Stimulated activated CD8-positive, alpha-beta memory T cell treated with anti-CD3 and anti-CD28 coated beads, Interleukin-7, amount 100 ng/mL, for 24 hours (primary cell): Measurements from ENCODE around the gene IGSF6.
"Not testable (repeated sequence)": the region's sequence is repeated elsewhere in the genome, so short reads cannot be mapped to it uniquely, and the experiment has no call there.

Experiments
- DNase-seq: peaks from one replicate; pipeline ENCODE4 v3.0.0-alpha.2; 2020; ENCODE audit warnings: low read depth

The IGSF6 gene

DNA sequence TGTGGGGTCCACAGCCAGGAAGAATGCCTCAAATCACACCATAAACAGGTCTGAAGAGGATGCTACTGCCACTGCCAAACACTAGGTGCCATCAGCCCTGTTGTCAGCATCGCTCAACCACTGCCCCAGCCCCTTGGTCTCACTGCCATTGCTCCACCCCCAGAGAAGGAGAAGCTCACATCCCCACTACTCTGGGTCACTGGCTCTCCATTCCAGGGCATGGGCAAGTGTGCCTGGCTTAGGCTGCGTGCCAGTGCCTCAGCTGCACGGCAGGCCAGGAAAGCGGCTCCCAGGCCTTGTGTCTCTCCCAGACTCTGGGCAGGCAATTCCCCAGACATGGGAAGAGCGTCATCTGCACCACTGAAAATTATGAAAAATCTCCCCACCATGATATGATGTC lies 1.2 kb upstream of the IGSF6 start:
- DNase-seq, result no peak

DNA sequence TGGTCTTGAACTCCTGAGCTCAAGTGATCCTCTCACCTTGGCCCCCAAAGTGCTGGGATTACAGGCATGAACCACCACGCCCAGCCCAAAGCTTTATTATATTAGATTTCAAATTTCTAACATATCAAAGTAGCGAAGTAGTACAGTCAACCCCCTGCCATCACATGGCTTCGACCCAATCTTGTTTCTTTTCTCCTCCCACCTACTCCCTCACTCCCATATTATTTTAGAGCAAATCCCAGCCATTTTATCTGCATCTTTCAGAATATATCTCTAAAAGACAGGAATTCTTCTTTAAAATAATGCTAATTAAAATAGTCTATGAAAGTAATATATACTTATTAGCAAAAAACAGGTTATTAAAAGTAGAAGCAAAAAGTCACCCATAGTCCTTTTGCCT lies 893 bp downstream of the IGSF6 start:
- no peak for DNase-seq

DNA sequence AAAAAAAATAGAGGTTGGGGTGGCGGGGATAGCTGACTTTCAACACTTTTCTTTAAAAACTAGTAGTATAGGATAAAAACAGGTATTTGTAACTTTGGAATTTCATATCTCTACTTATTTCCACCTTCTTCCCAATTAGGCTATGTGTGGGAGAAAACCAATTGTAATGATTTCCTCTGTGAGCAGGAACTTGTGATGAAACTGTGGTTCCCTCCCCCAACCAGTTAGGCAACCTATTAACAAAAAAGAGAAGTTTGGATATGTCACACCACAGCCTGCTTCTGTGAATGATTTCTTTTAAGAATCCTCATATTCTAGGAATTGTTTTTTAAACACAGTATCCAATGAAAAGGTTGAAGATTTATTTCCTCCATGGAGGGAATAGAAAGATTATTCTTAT lies 1.9 kb downstream of the IGSF6 start:
- no peak for DNase-seq

DNA sequence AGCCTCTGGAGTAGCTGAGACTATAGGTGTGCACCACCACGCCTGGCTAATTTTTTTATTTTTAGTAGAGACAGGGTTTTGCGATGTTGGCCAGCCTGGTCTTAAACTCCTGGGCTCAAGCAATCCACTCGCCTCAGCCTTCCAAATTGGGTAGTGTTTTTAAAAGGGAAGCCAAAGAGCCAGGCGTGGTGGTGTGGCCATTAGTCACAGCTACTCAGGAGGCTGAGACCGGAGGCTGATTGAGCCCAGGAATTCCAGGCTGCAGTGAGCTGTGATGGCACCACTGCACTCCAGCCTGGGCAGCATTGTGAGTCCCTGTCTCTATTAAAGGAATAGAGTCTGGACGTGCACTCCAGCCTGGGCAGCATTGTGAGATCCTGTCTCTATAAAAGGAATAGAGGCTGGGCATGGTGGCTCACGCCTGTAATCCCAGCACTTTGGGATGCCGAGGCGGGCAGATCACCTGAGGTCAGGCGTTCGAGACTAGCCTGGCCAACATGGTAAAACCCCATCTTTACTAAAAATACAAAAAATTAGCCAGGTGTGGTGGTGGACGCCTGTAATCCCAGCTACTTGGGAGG lies 2.5 kb downstream of the IGSF6 start:
- DNase-seq, result not testable (repeated sequence)

DNA sequence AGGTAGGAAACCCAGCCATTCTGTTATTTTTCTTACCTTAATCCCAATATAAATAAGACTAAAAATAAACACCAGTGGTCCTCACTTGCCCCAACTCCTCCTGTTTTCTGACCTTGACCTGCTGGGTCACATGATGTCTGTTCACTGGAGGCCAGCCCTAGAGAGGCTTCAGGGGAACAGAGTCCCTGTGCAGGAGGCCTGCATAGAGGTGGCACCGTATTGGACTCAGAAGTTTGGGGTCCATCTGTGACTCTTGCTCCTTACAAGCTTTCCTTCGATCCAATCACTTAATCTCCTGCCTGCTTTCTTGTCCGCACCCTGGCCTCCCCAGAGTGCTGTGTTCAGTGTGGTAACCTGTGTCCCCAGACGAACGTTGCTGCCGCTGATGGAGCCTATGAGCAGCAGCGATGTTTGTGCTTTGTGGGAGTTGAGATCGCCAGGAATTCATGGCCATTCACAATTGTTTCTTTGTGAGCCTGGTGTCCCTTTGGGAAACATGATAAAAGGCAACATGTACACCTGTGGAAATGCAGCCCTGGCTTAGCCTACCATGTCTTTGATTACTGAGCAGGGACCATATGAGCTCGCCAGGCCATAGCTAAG lies 4.7 kb downstream of the IGSF6 start:
- no peak for DNase-seq

DNA sequence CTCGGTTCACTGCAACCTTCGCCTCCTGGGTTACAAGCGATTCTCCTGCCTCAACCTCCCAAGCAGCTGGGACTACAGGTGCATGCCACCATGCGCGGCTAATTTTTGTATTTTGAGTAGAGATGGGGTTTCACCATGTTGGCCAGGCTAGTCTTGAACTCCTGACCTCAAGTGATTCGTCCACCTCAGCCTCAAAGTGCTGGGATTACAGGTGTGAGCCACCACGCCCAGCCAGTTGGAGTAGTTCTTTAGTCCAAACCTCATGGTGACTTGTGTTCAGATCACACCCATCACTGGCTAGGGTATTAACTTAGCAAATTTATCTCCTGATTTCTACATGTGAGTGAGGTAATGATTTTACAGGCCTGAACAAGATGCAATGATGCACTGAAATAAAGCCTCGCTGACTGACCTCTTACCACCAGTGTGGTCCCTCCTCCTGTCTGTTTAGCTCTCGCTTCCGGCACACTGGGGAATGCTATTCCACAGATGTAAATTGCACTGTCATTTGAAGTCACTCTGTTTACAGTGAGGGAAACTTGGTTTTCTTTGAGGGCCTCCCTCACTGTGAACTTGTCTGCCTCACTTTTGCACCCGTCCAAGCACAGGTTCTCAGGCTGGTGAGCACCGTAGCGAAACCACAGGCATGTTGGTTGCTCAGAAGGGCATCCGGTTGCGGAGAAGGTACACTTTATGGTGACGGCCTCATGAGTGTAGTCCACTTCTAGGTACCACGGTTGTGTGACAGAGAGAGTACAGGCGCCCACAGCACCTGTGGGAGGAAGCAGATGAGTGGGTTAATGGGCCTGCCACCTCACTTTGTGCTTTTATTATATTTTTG lies 5.5 kb downstream of the IGSF6 start:
- peak; percentile 37 for DNase-seq

DNA sequence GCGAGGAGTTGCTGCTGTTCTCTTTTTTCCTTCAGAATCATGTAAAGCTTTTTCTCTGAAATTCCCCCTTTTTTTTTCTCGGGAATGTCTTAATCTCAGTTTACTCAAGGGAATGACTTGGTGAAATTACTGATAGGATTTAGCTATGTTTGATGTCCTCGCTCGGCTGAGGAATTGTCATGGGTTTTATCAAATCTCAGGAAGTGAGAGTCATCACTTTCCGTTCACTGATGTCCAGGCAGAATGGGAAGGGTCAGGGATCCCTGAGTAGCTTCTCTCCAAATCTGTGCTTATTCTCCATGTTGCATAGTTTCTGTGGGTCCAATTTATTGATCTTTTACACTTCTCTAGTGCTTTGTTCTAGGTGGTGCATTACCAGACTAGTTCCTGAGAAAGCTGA lies 6.3 kb downstream of the IGSF6 start:
- DNase-seq, result no peak

DNA sequence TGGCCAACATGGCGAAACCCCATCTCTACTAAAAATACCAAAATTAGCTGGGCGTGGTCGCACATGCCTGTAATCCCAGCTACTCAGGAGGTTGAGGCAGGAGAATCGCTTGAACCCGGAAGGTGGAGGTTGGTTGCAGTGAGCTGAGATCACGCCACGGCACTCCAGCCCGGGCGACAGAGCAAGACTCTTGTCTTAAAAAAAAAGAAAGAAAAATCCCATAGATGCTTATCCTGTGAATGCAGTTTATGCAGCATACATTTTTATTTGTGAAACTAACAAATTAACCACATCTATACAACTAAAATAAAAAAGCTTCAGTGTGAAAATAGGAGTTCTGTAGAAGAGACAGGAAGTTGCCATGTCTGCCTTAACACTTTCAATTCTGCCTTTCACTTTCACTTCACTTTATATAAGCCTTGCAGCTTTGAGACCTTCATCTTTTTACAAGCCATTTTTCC lies 7.1 kb downstream of the IGSF6 start:
- no peak for DNase-seq

DNA sequence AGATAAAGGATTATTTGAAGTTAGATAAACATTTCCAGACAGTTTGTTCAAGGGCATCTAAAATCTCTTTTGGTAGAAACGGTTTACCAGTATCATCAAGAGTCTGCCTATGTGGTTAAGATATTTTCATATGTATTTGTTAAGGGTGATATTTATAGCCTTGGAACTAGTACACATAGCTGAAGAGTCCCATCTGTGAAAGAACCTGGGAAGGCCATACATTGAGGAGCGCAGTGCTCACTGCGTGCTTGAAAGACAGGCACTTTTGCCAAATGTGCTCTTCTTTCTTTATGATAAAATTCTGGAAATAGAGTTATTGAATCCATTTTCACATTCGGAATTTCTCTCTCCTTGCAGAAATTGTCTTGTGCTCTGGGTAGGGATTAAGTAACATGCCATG lies 7.7 kb downstream of the IGSF6 start:
- no peak for DNase-seq

DNA sequence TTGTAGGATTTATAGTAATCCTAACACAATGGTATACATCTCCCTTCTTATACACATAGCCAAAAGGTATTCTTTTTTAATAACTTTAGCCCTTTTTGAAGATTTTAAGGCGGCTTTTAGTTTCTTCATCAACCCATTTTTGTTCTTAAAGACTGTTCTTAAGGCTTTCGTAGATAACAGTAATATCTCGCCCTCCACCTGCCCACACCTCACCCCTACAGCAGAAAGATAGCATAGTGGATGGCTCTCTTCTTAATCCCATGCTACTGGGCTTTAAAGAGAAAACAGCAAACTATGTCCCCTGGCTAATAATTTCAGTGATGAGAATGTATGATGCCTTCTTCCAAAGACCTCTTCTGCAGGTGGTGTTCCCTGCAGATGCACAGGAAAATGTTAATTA lies 8.6 kb downstream of the IGSF6 start:
- DNase-seq, result no peak

DNA sequence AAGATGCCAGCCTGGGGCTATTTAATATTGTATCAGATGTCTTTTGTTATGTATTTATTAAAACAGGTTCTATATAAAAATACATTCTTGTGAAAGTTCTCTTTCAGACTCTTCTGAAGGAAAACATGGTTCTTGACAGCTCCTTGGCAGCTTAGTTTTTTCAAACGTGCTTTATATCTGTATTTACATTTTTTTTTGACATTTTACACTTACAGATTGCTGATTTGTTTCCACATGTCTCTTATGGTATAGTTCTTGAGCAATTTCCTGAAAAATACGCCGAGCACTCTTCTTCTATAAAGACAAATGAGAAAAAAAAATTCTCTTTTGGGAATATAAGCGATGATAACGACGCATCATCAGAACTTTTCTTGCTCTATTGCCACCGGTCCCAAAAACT lies 9.5 kb downstream of the IGSF6 start:
- DNase-seq, result no peak

DNA sequence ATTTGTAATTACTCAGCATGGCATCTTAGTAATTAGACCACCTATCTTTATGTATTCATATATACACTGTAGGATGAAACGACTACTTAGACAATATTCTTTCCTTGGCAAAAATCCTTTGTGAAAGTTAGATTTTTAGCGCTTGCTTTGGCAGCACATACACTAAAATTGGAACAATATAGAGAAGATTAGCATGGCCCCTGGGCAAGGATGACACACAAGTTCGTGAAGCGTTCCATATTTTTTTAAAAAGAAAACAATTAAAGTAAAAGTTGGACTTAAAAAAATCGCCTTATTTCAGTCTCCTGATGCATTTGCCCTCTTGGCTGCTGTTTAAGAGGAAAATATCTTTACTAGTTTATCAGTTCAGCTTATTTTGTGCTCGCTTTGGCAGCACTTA lies 10.5 kb downstream of the IGSF6 start:
- no peak for DNase-seq

DNA sequence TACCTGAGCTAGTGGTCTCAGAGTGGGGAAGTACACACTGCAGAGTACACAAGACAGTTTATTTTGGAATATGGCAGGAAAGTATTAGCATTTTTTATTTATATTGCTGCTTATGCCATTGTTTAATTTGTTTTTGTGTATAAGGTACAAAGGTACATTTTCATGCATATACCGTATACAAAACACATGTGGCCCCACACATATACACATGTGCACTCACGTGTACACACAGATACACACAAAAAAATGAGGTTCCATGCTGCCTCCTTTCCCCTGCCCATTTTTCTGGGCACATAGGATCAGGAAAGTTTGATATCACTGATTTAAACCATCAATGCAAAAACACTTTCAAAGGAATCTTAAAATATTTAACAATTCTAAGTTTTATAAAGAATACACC lies 12.9 kb downstream of the IGSF6 start:
- DNase-seq, result no peak

DNA sequence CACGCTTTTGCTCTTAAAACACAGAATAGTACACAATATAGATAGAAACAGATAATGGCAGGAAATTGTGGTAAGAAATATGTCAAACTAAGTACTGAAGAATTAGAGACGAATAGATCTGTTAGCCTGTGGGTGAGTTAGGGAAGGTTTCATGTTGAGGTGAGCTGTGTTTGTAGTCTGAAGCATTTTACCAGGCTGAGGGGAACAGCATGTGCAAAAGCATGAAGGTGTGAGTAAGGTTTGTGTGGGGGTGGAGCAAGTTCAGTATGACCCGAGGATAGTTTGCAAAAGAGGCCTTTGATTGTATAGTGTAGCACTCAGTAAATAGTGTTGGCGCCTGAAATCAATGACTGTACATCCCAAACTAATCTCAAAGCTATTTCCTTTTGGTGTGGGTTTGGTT lies 13.8 kb downstream of the IGSF6 start:
- DNase-seq, result no peak

DNA sequence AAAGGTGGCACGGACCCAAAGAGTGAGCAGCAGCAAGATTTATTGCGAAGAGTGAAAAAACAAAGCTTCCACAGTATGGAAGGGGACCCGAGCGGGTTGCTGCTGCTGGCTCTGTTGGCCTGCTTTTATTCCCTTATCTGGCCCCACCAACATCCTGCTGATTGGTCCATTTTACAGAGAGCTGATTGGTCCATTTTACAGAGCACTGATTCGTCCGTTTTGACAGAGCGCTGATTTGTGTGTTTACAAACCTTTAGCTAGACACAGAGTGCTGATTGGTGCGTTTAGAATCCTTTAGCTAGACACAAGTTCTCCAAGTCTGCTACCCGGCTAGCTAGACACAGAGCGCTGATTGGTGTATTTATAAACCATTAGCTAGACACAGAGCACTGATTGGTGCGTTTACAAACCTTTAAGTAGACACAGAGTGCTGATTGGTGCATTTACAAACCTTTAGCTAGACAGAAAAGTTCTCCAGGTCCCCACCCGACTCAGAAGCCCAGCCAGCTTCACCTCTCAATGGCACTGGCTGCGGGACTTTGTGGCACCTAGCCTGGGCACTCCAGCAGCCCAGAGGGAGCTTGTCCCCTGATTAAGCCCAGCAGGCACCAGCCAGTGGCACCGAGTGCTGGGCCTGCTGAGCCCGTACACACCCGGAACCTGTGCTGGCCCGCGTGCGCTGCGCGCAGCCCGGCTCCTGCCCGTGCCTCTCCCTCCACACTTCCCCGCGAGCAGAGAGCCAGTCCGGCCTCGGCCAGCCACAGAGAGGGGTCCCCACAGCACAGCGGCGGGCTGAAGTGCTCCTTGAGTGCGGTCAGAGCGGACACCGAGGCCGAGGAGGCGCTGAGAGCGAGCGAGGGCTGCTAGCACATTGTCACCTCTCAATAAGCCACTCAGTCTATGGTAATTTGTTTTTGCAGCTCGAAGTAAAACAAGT lies 15.1 kb downstream of the IGSF6 start:
- no peak for DNase-seq

DNA sequence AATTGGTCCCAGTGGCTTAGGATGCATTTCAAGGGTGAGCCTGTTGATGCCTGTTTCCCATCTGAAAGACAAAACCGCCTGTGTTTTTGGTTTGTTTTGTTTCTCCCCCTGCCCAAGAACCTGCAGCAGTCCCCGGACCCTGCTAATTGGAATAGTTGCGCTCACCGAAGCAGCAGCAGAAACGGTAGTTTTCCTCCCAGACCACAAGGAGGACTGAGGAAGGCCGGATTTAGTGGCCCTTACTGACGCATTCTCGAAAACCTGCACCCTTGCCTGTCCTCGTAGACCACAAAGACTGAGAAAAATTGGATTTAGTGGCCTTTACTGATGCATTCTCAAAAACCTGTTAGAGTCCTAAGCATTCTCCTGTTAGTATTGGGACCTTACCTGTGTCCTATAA lies 16.7 kb downstream of the IGSF6 start:
- not testable (repeated sequence) for DNase-seq

DNA sequence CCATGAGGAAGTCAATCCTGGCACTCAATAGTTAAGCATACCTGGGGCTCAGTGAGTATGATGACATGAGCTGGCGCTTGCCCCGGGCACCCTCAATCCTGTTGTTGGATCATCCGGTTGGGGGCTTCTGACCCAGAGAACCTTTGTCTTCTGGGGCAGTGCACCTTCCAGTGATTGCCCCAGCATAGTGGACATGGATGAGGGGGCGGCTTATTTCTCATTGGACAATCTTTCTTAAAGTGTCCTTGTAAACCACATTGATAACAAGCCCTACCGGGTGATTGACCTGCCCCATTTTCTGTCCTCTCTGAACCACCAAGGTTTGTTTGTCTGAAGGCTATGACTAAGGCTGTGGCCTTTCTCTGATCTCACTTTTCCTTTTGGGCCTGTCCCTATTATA lies 18.2 kb downstream of the IGSF6 start:
- no peak for DNase-seq

DNA sequence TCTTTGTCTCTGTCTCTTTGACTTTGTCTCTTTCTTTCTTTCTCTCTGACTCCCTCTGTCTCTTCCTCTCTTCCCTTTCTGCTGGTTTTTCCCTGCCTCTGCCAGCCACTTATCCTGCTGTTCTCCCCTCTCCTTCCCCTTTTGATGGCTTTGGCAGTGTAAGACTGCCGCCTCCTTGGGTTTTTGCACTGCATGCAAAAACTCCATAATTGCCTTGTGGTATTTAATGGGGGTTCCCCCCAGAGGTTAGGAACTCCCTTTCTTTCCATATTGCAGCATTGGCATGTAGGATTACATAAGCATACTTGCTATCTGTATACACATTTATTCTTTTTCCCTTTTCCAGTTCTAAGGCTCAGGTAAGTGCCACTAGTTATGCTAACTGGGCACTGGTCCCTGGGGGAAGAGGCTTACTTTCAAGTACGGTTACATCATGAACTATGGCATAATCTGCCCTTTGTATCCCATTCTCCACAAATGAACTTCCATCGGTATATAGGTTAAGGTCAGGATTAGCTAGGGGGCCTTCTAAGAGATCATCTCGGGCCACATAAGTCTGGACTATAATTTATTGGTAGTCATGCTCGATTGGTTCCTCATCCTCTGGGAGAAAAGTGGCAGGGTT lies 20.3 kb downstream of the IGSF6 start:
- not testable (repeated sequence) for DNase-seq

DNA sequence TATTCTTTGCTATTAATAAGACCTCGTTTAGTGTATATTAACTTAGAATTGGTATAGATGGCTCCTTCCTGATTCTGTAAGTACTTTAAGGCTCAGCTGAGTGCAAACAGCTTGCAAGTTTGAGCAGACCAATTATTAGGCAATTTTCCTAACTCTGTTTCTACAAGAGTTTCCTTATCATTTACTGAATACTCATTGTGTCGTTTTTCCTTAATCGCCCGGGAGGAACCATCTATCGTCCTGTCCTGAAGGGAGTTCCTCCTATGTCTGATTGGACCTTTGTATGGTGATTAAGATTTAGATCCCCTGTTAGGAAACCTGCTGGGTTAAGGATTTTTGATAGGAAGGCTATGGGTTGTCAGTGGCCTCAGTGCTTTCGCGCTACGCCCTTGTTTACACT lies 21.0 kb downstream of the IGSF6 start:
- DNase-seq, result not testable (repeated sequence)

DNA sequence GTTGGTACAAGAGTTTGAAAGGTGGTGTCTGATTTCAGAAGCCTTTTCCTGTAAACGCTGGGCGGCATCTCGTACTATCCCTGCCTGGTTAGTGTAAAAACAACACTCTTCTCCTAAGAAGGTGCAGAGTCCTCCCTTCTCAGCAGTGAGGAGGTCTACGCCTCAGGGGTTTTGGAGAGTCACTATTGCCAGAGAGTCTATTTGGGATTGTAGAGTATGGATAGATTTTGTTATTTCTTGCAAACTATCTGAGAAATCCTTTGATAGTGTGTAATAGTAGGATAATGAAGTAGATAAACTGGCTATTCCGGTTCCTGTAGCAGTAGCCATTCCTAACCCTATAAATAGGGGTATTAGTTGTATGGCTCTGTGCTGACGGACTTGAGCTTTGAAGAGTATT lies 21.5 kb downstream of the IGSF6 start:
- not testable (repeated sequence) for DNase-seq

DNA sequence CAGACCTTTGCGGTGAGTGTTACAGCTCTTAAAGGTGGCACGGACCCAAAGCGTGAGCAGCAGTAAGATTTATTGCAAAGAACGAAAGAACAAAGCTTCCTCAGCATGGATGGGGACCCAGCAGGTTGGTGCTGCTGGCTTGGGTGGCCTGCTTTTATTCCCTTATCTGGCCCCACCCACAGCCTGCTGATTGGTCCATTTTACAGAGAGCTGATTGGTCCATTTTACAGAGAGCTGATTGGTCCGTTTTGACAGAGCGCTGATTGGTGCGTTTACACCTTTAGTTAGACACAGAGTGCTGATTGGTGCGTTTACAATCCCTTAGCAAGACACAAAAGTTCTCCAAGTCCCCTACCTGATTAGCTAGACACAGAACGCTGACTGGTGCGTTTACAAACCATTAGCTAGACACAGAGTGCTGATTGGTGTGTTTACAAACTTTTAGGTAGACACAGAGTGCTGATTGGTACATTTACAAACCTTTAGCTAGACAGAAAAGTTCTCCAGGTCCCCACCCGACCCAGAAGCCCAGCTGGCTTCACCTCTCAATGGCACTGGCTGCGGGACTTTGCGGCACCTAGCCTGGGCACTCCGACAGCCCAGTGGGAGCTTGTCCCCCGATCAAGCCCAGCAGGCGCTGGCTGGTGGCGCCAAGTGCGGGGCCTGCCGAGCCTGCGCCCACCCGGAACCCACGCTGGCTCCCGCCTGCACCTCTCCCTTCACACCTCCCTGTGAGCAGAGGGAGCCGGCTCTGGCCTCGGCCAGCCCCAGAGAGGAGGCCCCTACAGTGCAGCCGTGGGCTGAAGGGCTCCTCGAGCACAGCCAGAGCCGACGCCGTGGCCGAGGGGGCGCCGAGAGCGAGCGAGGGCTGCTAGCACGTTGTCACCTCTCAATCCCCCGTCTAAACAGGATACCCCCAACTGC lies 22.5 kb downstream of the IGSF6 start:
- not testable (repeated sequence) for DNase-seq
